SU-DHL-6 (cell line): ENCODE measurements around the gene NANS.

Source experiments
- H2AFZ ChIP-seq: fragments of 200-600 bp; sonication (generic); 2 replicates; pipeline ENCODE4 v1.6.1; 2014; ENCODE audit warnings: low read depth, mild to moderate bottlenecking, moderate library complexity, mixed read lengths, antibody characterized with exemption, low read length; ENCODE audit not compliant: severe bottlenecking
- H3F3A ChIP-seq: fragments of 200-600 bp; shearing (Covaris generic); 2 replicates; pipeline ENCODE4 v1.6.0; 2016; ENCODE audit warnings: antibody characterized with exemption, mild to moderate bottlenecking; ENCODE audit not compliant: insufficient read depth
- H3K27ac ChIP-seq: fragments of 200-600 bp; sonication (generic); 2 replicates; pipeline ENCODE4 v1.5.1; 2016; ENCODE audit warnings: low read depth, mild to moderate bottlenecking, low read length, moderate library complexity, mixed read lengths
- H3K27me3 ChIP-seq: fragments of 200-600 bp; sonication (generic), shearing (Covaris generic); 2 replicates; pipeline ENCODE4 v1.6.0; 2014; ENCODE audit warnings: mild to moderate bottlenecking, low read length
- H3K36me3 ChIP-seq: fragments of 200-600 bp; sonication (generic); 2 replicates; pipeline ENCODE4 v1.6.1; 2014; ENCODE audit warnings: mild to moderate bottlenecking, low read length, mixed read lengths
- H3K4me2 ChIP-seq: fragments of 300-600, 200-600 bp; shearing (Covaris generic), sonication (generic); 2 replicates; pipeline ENCODE4 v1.6.0; 2014; ENCODE audit warnings: low read length, low read depth, mild to moderate bottlenecking; ENCODE audit not compliant: poor library complexity, severe bottlenecking
- H3K4me3 ChIP-seq: fragments of 200-600 bp; sonication (generic); 2 replicates; pipeline ENCODE4 v1.5.1; 2014; ENCODE audit warnings: antibody characterized with exemption, low read length, mild to moderate bottlenecking, mixed read lengths; ENCODE audit not compliant: insufficient read depth, poor library complexity, severe bottlenecking
- H3K79me2 ChIP-seq: fragments of 200-600 bp; sonication (generic); 2 replicates; pipeline ENCODE4 v1.6.1; 2014; ENCODE audit warnings: mild to moderate bottlenecking, low read length, moderate library complexity; ENCODE audit not compliant: insufficient read depth
- H3K9ac ChIP-seq: fragments of 200-600 bp; sonication (generic); 2 replicates; pipeline ENCODE4 v1.7.0; 2014; ENCODE audit warnings: mild to moderate bottlenecking, low read length
- H3K9me2 ChIP-seq: fragments of 200-600 bp; sonication (generic); replicated peaks from 2 replicates; pipeline ENCODE4 v1.6.1; 2014; ENCODE audit warnings: low read length; ENCODE audit not compliant: insufficient read depth
- H3K9me3 ChIP-seq: fragments of 200-600 bp; sonication (generic); 2 replicates; pipeline ENCODE4 v1.6.1; 2014; ENCODE audit warnings: low read length, mixed read lengths; ENCODE audit not compliant: insufficient read depth
- H4K20me1 ChIP-seq: fragments of 200-600 bp; sonication (generic); 2 replicates; pipeline ENCODE4 v1.6.1; 2014; ENCODE audit warnings: low read depth, mild to moderate bottlenecking, antibody characterized with exemption, low read length, moderate library complexity, mixed read lengths
- CTCF ChIP-seq: fragments of 200-600 bp; sonication (generic); IDR thresholded peaks from one replicate; pipeline ENCODE4 v1.5.1; 2017; ENCODE audit warnings: antibody characterized with exemption, mild to moderate bottlenecking, low read length, moderate library complexity; ENCODE audit not compliant: insufficient read depth, poor library complexity, severe bottlenecking
- EZH2phosphoT487 ChIP-seq: fragments of 200-600 bp; sonication (generic), shearing (Covaris generic); conservative IDR thresholded peaks from 2 replicates; pipeline ENCODE4 v1.6.1; 2018; ENCODE audit warnings: mild to moderate bottlenecking, antibody characterized with exemption, low read length, moderate library complexity, mixed read lengths

NANS gene

DNA sequence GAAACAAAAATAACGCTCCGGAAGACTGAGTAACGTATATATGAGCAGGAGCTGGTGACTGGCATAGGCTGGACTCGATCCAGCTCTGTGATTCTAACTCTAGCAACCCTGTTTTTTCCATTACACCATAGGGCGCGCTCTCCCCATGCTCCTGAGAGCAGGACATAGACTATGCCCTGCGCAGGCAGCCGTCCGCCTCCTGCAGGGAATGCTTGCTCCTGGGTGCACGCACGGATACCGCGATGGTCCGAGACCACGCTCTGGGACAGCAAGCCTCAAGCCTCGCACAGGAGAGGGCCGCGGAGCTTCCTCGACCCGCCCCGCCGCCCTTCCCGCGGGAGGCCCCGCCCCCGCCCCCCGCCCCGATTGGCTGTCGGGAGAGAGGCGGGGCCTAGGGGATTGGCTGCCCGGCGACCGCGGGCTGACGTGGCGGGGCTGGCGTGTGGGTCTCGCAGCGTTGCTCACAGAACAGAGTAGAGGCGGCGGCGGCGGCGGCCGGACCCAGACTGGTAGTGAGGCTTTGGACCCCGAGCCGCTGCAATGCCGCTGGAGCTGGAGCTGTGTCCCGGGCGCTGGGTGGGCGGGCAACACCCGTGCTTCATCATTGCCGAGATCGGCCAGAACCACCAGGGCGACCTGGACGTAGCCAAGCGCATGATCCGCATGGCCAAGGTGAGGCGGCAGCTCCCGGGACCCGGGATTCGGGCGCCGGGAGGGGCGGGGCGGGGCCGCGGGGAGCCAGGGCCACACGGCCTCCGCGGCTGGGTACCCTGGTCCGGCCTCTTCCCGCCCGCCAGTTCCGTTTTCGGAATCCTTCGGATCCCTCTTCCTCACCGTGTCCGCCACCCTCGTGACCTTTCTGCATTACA lies at the start of gene NANS:
TSS of gene NANS (plus strand) at position 464 of the 869 bp plus-strand sequence. CDS start at position 541, 77 bp downstream.
- Histone ChIP-seq H3K9ac (peak within 1 kb of the TSS; percentile 70), H3F3A (no peaks in the 10 kb centered on the region), H3K9me2 (no peaks in the 10 kb centered on the region), H3K4me3 (peak within 1 kb of the TSS; percentile 81), H4K20me1 (no peaks in the 10 kb centered on the region), H3K36me3 (no peaks in the 10 kb centered on the region; the same call in 1 of the 2 replicates), H3K27ac (peak within 1 kb of the TSS; percentile 41), H3K9me3 (no peaks in the 10 kb centered on the region), H3K4me2 (peak within 1 kb of the TSS; percentile 65), H2AFZ (peak within 1 kb of the TSS; percentile 81), H3K79me2 (peaks cover 19% of the 10 kb centered on the region), H3K27me3 (no peaks in the 10 kb centered on the region)
- TF ChIP-seq EZH2phosphoT487 = no peak
- TF ChIP-seq CTCF = no peak

DNA sequence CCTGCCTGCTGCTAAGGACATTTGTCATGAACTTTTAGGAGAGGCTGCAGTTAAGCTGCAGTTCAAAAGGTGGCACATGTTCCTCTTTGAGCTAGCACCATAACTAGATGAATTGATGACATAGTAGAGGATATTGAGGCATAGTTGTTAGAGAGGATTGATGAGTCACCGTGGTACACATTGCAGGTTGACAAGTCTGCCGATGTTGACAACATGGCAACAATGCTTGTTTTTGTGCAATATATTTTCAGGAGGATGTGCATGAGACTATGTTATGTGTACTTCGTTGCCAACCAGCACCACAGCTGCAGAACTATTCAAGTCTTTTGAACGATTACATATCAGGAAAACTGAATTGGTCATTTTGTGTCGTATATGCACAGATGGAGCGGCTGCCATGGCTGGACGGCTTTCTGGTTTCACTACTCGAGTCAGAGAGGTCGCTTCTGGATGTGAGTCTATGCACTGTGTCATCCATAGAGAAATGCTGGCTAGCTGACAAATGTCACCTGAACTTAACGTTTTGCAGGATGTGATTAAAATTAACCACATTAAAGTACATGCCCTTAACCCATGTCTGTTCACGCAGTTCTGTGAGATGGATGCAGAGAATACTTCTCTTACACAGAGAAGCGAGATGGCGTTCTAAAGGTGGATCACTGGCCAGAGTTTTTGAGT lies 49.1 kb upstream of the NANS start:
- H3K9ac ChIP-seq = no peak overlapping the region
- H3K27ac ChIP-seq = no peak overlapping the region
- no peaks in the 10 kb centered on the region for H3K9me2 ChIP-seq
- no peaks in the 10 kb centered on the region for H3K27me3 ChIP-seq
- H3K4me2 ChIP-seq = no peak overlapping the region
- peaks cover 35% of the 10 kb centered on the region for H4K20me1 ChIP-seq
- TF ChIP-seq CTCF (no peak), EZH2phosphoT487 (no peak)
- H3F3A ChIP-seq = peaks cover 25% of the 10 kb centered on the region
- H3K79me2 ChIP-seq = peaks cover 82% of the 10 kb centered on the region
- peaks cover 79% of the 10 kb centered on the region for H3K36me3 ChIP-seq
- no peak overlapping the region for H3K4me3 ChIP-seq
- no peak overlapping the region for H2AFZ ChIP-seq
- no peaks in the 10 kb centered on the region for H3K9me3 ChIP-seq

- H3F3A ChIP-seq = peaks cover 15% of the 10 kb centered on the region; the same call in 1 of the 2 replicates
- TF ChIP-seq EZH2phosphoT487 (no peak), CTCF (no peak)
- peaks cover 29% of the 10 kb centered on the region for H4K20me1 ChIP-seq
- H3K27ac ChIP-seq = no peak overlapping the region
- no peaks in the 10 kb centered on the region for H3K9me3 ChIP-seq
- H2AFZ ChIP-seq = no peak overlapping the region
- H3K9me2 ChIP-seq = no peaks in the 10 kb centered on the region
- no peak overlapping the region for H3K4me3 ChIP-seq
- H3K9ac ChIP-seq = no peak overlapping the region
- peaks cover 76% of the 10 kb centered on the region for H3K36me3 ChIP-seq
- no peak overlapping the region for H3K4me2 ChIP-seq
- H3K79me2 ChIP-seq = peaks cover 68% of the 10 kb centered on the region
- H3K27me3 ChIP-seq = no peaks in the 10 kb centered on the region
Observed at GRCh38 chr9:98008764-98009163, 47.8 kb upstream of the NANS start.
